Stimulated activated CD8-positive, alpha-beta memory T cell treated with anti-CD3 and anti-CD28 coated beads, Interleukin-7, amount 100 ng/mL, for 24 hours (primary cell): ENCODE results near the gene LTBP2.
"Not testable (repeated sequence)": the region's sequence is repeated elsewhere in the genome, so short reads cannot be mapped to it uniquely, and the experiment has no call there.

Experiments
- DNase-seq: peaks from one replicate; pipeline ENCODE4 v3.0.0-alpha.2; 2020; ENCODE audit warnings: low read depth

LTBP2 gene

GRCh38 chr14:74551001-74551400, 61.0 kb downstream of the LTBP2 start:
- DNase-seq, result no peak

- DNase-seq, result no peak
Observed at GRCh38 chr14:74550071-74550470, 62.0 kb downstream of the LTBP2 start.

- DNase-seq, result no peak
Observed at GRCh38 chr14:74549588-74549987, 62.4 kb downstream of the LTBP2 start.

DNA sequence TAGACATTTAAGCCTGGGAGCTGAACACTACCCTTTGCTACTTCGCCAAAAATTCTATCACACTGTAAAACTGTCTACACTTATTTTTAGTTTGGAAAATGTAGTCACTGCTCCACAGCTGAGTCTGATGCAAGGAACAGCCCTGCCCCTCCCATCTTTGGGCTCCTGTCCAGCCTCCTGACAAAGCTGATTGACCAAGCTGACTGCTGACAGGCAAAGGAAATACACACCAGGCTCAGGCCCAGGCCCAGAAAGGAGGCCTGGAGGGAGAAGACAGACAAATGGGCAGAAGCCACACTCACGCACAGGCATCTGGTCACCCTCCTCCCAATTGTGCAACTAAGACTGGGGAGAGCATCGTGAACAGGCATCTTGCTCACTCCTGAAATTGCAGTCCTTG, 63.2 kb downstream of the LTBP2 start:
- no peak for DNase-seq

- no peak for DNase-seq
Observed at GRCh38 chr14:74547331-74547927, 64.6 kb downstream of the LTBP2 start.

DNA sequence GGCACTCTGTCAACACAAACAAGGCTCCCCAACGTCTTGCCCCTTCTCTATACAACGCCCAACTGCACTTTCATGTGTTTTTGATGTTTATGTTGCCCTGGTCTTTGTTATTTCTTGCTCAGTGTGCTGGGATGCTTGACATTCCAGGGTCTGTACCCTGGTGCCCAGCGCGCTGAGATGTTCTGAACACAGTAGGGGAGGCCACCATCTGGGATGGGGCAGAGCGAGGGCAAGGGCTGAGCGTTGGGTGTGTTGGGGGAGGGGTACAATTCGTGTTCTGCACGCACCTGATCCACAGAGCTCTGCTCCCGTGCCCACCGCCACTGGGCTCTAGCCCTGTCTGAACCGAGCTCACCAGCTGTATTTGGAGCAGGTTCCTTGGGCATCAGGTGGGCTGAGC, 65.6 kb downstream of the LTBP2 start:
- no peak for DNase-seq

DNA sequence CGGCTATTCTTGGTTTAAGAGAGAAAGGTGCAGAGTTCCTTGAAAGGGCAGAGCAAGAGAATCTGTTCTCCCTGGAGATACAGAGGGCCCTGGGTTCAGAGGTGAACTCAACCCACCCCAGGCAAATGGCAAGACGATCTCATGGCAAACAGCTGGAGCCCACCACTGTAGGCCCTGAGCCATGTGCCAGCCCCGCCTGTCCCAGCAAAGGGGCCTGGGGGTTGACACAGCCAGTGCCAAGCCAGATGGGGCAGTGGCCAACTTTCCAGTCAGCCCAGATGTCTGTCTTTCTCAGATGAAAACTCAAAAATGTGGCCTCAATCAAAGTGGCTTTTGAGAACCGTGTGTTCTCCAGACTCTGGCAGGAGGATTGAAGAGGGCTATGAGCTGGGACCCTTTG, 66.7 kb downstream of the LTBP2 start:
- DNase-seq, result no peak

DNA sequence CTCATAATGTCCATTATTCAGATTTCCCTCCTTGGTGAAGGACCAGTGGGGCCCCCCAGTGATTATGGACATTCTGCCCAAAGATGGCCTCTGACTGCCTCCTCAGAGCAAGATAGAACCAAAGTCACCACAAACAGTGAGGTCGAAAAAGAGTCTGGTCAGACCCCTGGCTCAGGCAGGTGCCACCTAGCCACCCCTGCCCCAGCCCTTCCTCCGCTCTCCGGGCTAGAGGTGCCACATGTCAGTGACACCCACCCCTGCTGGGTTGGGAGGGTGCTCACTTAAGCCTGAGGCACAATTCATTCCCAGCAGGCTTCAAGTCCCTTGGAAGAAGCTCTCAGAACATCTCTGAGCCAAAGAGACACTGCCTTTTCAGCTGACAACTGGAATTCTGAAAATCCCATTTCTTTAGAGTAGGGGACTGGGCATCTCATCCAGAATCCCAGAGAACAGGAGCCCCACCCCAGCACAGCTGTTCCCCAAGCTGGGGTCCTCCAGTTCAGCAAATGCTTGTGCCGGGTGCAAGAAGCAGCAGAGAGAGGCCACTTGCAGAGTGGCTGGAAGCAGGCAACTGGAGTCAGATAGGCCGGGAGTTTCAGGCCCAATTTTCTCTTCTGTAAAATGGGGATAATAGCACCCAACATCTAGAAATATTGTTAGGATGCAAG, 68.1 kb downstream of the LTBP2 start:
- no peak for DNase-seq

DNA sequence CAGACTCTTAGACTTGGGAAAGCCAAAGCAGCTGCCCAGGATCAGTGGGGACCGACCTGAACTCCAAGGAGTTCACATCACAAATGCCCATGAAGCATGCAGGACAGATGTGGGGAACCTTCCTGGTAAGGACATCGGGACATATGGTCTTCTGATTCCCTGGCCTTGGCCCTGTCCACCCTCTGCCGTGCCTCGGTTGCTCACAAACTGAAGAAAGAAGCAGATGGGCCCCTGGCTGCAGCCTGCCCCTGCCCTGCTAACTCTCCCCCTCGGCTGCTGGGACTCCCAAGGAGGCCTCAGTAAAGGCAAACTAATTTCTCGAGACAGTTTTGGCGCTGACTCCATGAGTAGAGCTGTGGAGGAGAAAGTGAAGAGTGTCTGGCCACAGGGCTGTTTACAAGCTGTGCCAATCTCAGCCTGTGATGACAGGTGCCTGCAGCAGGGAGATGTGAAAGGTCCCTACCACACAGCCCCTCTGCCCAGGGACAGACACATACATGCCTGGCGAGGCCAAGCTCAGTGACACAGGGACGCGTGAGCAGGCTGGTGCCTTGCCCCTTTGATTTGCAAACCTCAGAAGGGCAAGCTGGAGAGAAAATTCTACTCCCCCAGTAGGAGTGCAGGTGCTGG, 69.9 kb downstream of the LTBP2 start:
- no peak for DNase-seq

- no peak for DNase-seq
Observed at GRCh38 chr14:74541225-74541624, 70.8 kb downstream of the LTBP2 start.

DNA sequence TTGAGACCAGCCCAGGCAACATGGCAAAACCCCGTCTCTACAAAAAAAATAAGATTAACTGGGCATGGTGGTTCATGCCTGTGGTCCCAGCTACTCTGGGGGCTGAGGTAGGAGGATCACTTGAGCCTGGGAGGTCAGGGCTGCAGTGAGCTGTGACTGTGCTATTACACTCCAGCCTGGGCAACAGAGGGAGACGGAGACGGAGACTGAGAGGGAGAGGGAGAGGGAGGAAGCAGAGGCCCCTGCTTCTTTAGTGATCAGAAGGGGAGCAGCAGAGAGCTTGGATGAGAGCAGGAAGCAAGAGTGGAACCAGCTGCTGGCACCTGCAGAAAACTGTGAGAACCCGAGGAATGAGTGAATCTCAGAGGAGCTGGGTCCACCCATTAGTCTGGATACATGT, 72.5 kb downstream of the LTBP2 start:
- DNase-seq, result no peak

- no peak for DNase-seq
Observed at GRCh38 chr14:74538411-74539391, 73.3 kb downstream of the LTBP2 start.

DNA sequence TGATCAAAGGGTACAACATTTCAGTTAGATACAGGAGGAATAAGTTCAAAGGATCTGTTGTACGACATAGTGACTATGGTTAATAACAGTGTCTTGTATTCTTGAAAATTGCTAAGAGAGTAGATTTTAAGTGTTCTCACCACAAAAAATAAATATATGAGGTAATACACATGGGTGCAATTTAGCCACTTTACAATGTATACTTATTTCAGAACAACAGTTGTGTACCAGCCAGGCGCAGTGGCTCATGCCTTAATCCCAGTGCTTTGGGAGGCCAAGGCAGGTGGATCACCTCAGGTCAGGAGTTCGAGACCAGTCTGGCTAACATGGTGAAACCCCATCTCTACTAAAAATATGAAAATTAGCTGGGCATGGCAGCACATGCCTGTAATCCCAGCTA, 75.7 kb downstream of the LTBP2 start:
- not testable (repeated sequence) for DNase-seq

DNA sequence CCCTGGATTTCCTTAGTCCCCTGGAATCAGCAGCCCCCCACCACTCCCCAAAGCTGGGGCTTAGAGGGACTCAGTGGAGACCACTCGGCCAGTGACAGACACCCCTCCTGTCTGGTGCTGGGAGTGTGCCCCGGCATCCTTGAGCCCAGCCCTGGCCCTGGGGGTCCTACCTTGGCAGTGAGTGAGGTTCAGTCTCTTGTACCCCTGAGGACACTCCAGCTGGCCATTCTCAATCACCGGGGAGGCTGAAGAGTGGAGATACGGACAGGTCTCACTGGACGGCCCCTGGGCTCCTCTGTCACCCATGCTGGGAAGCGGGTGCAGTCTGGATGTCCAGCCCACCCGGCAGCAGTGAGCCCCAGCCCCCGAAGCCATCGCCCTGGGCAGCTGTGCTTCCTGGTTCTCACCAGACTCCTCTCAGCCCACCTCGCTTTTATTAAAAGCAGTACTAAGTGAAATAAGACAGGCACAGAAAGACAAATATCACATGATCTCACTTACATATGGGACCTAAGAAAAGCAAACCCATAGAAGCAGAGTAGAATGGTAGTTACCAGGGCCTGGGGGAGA, 76.2 kb downstream of the LTBP2 start:
- no peak for DNase-seq

- no peak for DNase-seq
Observed at GRCh38 chr14:74533576-74533975, 78.5 kb downstream of the LTBP2 start.

GRCh38 chr14:74532246-74532645, 79.8 kb downstream of the LTBP2 start:
- DNase-seq, result no peak

GRCh38 chr14:74531467-74531866, 80.6 kb downstream of the LTBP2 start:
- no peak for DNase-seq

DNA sequence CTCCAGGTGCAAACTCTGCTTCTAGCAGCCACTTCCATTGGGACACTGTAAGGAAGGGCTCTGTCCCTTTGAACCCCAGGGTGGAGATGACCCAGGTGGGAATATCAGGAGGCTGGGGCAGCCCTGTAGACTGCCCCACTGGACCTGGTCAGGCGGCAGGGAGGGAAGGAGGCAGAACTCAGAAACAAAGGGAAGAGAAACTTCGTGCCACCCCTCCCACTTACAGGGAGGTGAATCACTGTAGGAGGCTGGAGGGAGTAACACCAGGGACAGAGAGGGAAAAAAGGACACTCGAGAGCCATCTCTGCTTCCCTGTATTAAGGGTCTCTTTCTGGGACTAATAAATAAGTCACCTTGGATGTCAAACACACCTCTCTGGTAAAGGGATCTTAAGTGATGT, 81.0 kb downstream of the LTBP2 start:
- no peak for DNase-seq

GRCh38 chr14:74528886-74529285, 83.2 kb downstream of the LTBP2 start:
- no peak for DNase-seq

DNA sequence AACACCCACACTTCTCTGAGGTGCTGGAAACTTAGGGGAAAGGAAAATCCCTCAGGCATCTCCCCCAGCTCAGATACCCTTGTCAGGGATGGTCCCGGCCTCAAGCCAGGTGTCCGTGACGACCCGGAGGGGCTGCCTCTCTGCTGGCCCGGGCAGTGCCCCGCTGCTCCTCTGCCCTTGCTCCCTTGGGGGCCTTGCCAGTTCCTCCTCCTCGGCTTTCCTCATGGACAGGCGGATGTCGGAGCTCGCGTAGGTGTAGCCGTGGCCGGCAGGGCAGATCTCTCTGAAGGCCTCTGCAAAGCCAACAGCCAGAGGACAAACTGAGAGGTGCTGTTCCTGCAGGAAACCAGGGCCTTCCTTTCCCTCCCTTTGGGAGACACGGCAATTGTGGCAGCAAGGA, 83.6 kb downstream of the LTBP2 start:
- no peak for DNase-seq

GRCh38 chr14:74527736-74528280, 84.2 kb downstream of the LTBP2 start:
- DNase-seq, result no peak
